Adipocyte (in vitro differentiated cells): ENCODE measurements around the gene TM4SF18.
A peak's percentile ranks its signal among the peaks of the same experiment; 100 is the strongest.

Experiments used
- DNase-seq: peaks from one replicate; pipeline ENCODE4 v3.0.0-alpha.2; 2015; ENCODE audit warnings: low read depth
- H3K27me3 ChIP-seq: replicated peaks from 2 replicates; pipeline ENCODE4 v1.7.0; 2013; ENCODE audit warnings: mild to moderate bottlenecking, low read length, moderate library complexity; ENCODE audit not compliant: control insufficient read depth, insufficient read depth
- H3K36me3 ChIP-seq: 2 replicates; pipeline ENCODE4 v1.7.0; 2013; ENCODE audit warnings: low read length, mild to moderate bottlenecking, moderate library complexity; ENCODE audit not compliant: control insufficient read depth, insufficient read depth, severe bottlenecking
- H3K4me1 ChIP-seq: 2 replicates; pipeline ENCODE4 v1.7.0; 2013; ENCODE audit warnings: mild to moderate bottlenecking, low read length, moderate library complexity; ENCODE audit not compliant: control insufficient read depth, insufficient read depth
- H3K4me3 ChIP-seq: 2 replicates; pipeline ENCODE4 v1.7.0; 2013; ENCODE audit warnings: mild to moderate bottlenecking, low read length, moderate library complexity
- H3K9ac ChIP-seq: 2 replicates; pipeline ENCODE4 v1.7.0; 2013; ENCODE audit warnings: mild to moderate bottlenecking, low read length, moderate library complexity
- H3K9me3 ChIP-seq: 2 replicates; pipeline ENCODE4 v1.7.0; 2013; ENCODE audit warnings: mild to moderate bottlenecking, low read length, moderate library complexity; ENCODE audit not compliant: control insufficient read depth

The TM4SF18 gene

GRCh38 chr3:149299938-149300801 lies 33.3 kb downstream of the TM4SF18 start:
- Histone ChIP-seq H3K4me3 (peak overlapping the region; percentile 56), H3K36me3 (no peaks in the 10 kb centered on the region), H3K9ac (peak overlapping the region; percentile 83), H3K9me3 (no peaks in the 10 kb centered on the region), H3K4me1 (peaks cover 48% of the 10 kb centered on the region), H3K27me3 (no peaks in the 10 kb centered on the region)
- DNase-seq: peak; percentile 92

- no peaks in the 10 kb centered on the region for H3K9me3 ChIP-seq
- peak overlapping the region; percentile 21 for H3K9ac ChIP-seq
- no peaks in the 10 kb centered on the region for H3K36me3 ChIP-seq
- H3K27me3 ChIP-seq: no peaks in the 10 kb centered on the region
- DNase-seq: no peak
- no peak overlapping the region for H3K4me3 ChIP-seq
- H3K4me1 ChIP-seq: peaks cover 55% of the 10 kb centered on the region
These were observed 36.5 kb downstream of the TM4SF18 start for GRCh38 chr3:149296972-149297371.

GRCh38 chr3:149292666-149293065 lies 40.8 kb downstream of the TM4SF18 start:
- Histone ChIP-seq H3K4me3 (no peak overlapping the region), H3K27me3 (no peaks in the 10 kb centered on the region), H3K9ac (no peak overlapping the region), H3K4me1 (peaks cover 19% of the 10 kb centered on the region), H3K9me3 (no peaks in the 10 kb centered on the region), H3K36me3 (no peaks in the 10 kb centered on the region)
- no peak for DNase-seq

- Histone ChIP-seq H3K36me3 (no peaks in the 10 kb centered on the region), H3K4me1 (peaks cover 9% of the 10 kb centered on the region), H3K27me3 (no peaks in the 10 kb centered on the region), H3K9ac (no peak overlapping the region), H3K9me3 (no peaks in the 10 kb centered on the region), H3K4me3 (no peak overlapping the region)
- DNase-seq: no peak
These were observed 42.3 kb downstream of the TM4SF18 start for GRCh38 chr3:149291178-149291577.

- H3K4me3 ChIP-seq: no peak overlapping the region
- H3K36me3 ChIP-seq: no peaks in the 10 kb centered on the region
- DNase-seq: no peak
- no peak overlapping the region for H3K9ac ChIP-seq
- H3K9me3 ChIP-seq: no peaks in the 10 kb centered on the region
- no peaks in the 10 kb centered on the region for H3K27me3 ChIP-seq
- H3K4me1 ChIP-seq: peaks cover 5% of the 10 kb centered on the region
These were observed 44.8 kb downstream of the TM4SF18 start for GRCh38 chr3:149288655-149289054.

- Histone ChIP-seq H3K4me1 (no peaks in the 10 kb centered on the region), H3K36me3 (no peaks in the 10 kb centered on the region), H3K27me3 (no peaks in the 10 kb centered on the region), H3K9ac (no peak overlapping the region), H3K4me3 (no peak overlapping the region), H3K9me3 (no peaks in the 10 kb centered on the region)
- no peak for DNase-seq
These were observed 49.4 kb downstream of the TM4SF18 start for GRCh38 chr3:149284034-149284433.

GRCh38 chr3:149283401-149283800 lies 50.0 kb downstream of the TM4SF18 start:
- no peak for DNase-seq
- Histone ChIP-seq H3K4me3 (no peak overlapping the region), H3K9me3 (no peaks in the 10 kb centered on the region), H3K36me3 (no peaks in the 10 kb centered on the region), H3K4me1 (no peaks in the 10 kb centered on the region), H3K27me3 (no peaks in the 10 kb centered on the region), H3K9ac (no peak overlapping the region)

GRCh38 chr3:149282836-149283235 lies 50.6 kb downstream of the TM4SF18 start:
- no peak for DNase-seq
- H3K27me3 ChIP-seq: no peaks in the 10 kb centered on the region
- peaks cover under 1% of the 10 kb centered on the region for H3K4me1 ChIP-seq
- no peak overlapping the region for H3K4me3 ChIP-seq
- H3K36me3 ChIP-seq: no peaks in the 10 kb centered on the region
- H3K9me3 ChIP-seq: no peaks in the 10 kb centered on the region
- no peak overlapping the region for H3K9ac ChIP-seq

GRCh38 chr3:149282322-149282721 lies 51.1 kb downstream of the TM4SF18 start:
- Histone ChIP-seq H3K4me3 (no peak overlapping the region), H3K36me3 (no peaks in the 10 kb centered on the region), H3K9ac (no peak overlapping the region), H3K4me1 (peaks cover 6% of the 10 kb centered on the region), H3K27me3 (no peaks in the 10 kb centered on the region), H3K9me3 (no peaks in the 10 kb centered on the region)
- DNase-seq: no peak

GRCh38 chr3:149280671-149281349 lies 52.6 kb downstream of the TM4SF18 start:
- no peak for DNase-seq
- Histone ChIP-seq H3K9me3 (no peaks in the 10 kb centered on the region), H3K36me3 (no peaks in the 10 kb centered on the region), H3K4me1 (peaks cover 10% of the 10 kb centered on the region), H3K4me3 (no peak overlapping the region), H3K27me3 (no peaks in the 10 kb centered on the region), H3K9ac (no peak overlapping the region)

GRCh38 chr3:149278911-149279310 lies 54.5 kb downstream of the TM4SF18 start:
- H3K4me1 ChIP-seq: peaks cover 21% of the 10 kb centered on the region
- no peaks in the 10 kb centered on the region for H3K36me3 ChIP-seq
- no peak for DNase-seq
- H3K4me3 ChIP-seq: no peak overlapping the region
- H3K27me3 ChIP-seq: no peaks in the 10 kb centered on the region
- no peaks in the 10 kb centered on the region for H3K9me3 ChIP-seq
- H3K9ac ChIP-seq: no peak overlapping the region
